Forelimb muscle (tissue), 1 donor: Measurements from ENCODE around the gene NFIB. TPM values are rescaled to one million over a fixed set of nuclear protein-coding genes. Genes with fewer than 3 reads are reported as not detected.

ENCODE experiments used
- DNase-seq: peaks from one replicate; pipeline ENCODE4 v3.0.0-alpha.2; 2013; ENCODE audit warnings: low read depth
- polyA plus RNA-seq: library from polyadenylated mRNA; unstranded; fragments of 120-200 nt; gene quantifications from one replicate; pipeline ENCODE4 v1.2.1, GENCODE V29; 2013; ENCODE audit not compliant: insufficient read length

The NFIB gene
- polyA plus RNA-seq, 1 donor, result 82.4 TPM

GRCh38 chr9:14107495-14107894 is 206.4 kb downstream of the NFIB start:
- no peak for DNase-seq

DNA sequence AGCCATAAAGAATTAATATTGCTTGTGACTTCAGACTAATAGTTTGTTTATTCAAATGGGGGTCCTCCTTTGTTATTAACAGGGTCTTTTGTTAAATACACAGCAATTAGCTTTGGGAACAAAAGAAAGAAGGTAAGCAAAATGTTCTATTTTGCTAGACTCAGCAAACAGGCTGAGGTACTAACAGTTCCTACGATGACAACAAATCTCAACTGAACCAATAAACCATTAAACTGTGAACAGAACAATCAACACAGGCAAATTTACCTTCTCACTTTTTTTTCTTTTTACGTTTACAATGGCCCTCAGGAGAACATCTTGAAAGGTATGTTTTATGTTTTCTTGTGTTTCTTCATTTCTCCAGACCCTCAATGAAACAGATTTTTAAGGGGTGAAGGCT is 207.2 kb downstream of the NFIB start:
- no peak for DNase-seq

DNA sequence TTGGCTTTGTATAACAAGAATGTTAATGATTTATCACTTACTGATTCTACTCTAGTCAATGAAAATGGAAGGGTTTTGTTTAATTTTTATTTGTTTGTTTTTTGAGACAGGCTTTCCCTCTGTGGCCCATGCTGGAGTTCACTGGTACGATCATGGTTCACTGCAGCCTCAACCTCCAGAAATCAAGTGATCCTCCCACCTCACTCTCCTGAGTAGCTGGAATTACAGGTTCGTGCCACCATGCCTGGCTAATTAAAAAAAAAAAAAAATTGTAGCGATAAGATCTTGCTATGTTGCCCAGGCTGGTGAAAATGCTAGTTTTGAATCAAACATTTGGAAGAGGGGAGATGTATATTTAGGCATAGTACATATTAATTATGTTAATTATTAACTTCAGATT is 209.4 kb downstream of the NFIB start:
- DNase-seq, result no peak

- no peak for DNase-seq
Observed at GRCh38 chr9:14103115-14103514, 210.8 kb downstream of the NFIB start.

- no peak for DNase-seq
Observed at GRCh38 chr9:14099737-14100136, 214.2 kb downstream of the NFIB start.

DNA sequence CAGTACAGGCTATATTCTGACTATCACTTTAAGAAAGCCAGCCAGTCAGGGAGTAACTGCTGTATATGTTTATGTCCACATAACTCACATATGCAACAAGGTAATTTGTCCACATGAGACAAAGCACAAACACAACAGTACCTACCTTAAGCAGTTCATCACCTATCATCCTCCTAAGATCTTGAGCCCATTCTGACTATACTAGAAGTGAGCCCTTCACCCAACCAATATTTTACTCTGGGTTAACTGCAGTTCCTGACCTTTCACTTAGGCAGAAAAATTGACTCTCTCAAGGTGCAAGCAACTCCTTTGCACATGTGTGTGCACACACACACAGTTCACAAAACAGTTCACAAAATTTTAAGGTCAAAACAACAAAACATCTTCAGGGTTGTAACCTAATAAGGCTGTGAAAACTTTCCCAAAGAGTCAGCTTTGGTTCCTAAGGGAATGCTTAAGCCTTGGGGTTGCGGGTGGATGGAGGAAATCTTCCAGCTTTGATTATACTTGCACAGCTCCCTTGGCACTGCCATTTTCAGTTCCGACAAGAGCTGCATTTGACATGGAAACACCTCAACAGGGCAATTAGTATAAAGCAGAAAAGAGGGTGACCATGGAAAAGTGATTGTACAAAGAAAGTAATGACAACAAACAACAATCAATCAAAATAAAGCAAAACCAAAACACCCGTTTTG is 215.3 kb downstream of the NFIB start:
- no peak for DNase-seq

- no peak for DNase-seq
Observed at GRCh38 chr9:14097666-14098415, 216.1 kb downstream of the NFIB start.

DNA sequence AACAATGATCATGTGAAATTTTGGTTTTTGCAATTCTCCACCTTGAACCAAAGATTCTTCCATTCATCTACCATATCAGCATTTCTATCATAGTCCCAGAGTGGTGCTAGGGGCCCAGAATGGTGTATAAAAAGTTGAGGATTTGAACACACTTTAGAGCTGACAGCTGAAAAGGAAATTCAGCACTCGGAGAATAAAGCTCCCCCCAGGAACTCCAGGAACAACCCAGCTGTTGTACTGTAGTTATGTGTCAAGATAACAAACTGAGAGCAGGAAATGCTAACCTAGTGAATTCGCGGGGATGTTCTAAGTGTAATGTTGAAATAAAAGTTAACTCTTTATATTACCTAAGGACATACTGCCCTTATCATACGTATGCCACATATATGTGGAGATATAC is 216.7 kb downstream of the NFIB start:
- DNase-seq, result peak; percentile 51

DNA sequence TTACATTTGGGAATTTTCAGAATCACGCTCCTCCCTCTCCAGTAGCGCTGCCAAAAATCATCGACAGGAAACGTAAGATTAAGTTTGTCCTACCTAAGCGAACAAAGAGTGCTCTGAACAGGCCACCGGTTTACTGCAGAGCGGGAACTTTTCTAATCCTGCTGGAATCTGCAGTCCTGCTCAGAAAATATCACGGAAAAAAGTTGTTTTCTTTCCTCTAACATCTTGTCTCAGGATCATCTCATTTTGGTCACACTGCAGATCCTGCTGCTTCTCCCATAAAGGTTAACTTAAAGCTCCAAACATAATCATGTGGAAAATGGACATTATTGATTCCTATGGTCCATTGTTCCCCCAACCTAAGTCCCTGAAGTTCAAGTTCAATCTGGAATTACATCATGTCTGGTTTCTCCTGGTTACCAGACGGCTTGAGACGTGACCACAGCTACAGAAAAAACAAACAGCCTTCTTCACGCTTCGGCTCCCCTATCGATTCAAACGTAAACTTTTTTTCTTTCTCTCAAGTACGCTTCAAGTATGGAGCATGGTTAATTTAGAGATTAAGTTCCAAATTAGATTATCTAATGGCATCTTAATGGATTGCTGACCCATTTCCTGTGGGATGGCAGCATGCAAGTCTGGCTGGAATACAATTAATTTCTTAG is 217.6 kb downstream of the NFIB start:
- DNase-seq, result peak; percentile 78

- DNase-seq, result no peak
Observed at GRCh38 chr9:14095277-14095676, 218.7 kb downstream of the NFIB start.

DNA sequence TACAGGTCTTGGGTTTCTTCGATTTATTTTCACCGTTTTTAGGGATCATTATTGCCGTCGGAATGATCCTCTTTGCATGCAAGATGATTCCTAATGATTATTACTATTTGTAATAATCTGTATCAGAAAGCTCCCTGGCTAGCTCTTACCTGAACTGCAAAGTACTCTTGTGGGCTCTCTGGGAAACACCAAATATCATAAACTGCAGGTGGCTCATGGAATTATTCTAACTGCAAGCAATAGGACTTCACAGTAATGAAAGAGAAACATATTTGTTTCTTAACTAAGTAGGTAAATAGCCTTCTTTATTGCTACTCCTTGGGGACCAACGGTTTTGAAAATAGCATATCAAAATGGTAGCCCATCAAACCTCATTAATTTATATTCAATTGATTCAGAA is 219.4 kb downstream of the NFIB start:
- no peak for DNase-seq

GRCh38 chr9:14092344-14092743 is 221.6 kb downstream of the NFIB start:
- DNase-seq, result no peak

- no peak for DNase-seq
Observed at GRCh38 chr9:14089051-14089803, 224.7 kb downstream of the NFIB start.

DNA sequence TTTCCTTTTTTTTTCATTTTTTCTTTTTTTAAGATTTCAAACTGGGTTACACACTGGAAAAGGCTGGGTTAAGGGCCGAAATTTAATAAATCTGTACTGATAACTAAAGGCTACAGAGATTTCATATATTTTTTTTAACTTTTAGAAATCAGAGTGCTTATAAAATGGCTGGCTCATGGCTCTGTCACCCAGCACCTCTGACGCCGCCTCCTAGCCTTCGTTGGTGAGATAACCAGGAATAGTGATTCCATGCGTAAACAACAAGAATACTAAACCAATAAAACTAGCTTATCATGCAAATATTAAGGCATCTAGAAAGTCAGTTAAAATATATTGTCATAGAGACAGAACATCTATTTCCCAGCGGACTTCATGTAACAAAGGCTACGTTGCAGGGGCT is 226.4 kb downstream of the NFIB start:
- no peak for DNase-seq

GRCh38 chr9:14086495-14086894 is 227.4 kb downstream of the NFIB start:
- DNase-seq, result no peak

- peak; percentile 59 for DNase-seq
Observed at GRCh38 chr9:14085810-14086209, 228.1 kb downstream of the NFIB start.

DNA sequence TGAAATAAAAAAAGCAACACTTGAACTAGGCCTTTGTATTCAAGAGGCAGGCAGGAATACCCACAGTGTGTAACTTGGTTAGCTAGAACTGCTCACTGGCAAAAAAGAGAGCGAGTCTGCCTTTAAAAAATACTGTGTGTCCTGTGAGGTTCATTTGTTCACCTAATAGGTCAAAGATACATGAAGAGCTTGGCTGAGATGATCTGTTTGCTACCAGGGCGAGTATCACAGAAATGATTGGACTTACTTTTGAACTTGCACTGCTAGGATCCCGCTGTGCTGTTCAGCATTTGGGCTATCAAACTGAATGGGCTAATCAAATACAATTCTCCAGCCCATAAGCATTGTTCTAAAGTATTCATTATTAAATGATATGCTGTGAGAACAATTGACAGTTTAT is 229.1 kb downstream of the NFIB start:
- DNase-seq, result no peak

DNA sequence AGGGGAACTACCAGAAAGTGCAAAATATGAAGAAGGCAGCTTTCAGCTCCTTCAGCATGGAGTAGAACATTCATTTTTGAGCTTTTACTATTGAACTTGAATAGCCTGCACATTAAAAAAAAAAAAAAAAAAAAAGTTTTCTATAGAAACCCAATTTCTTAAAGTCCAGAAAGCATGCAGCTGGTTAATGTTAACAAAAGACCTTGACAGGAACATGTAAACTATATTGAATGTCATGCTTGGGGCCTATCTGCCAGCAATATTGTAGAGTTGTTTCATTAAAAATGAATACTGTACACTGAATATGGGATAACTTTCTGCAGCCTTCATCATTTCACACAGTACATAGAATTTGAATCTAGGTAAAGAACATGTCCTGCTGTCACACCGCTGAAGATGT is 230.6 kb downstream of the NFIB start:
- DNase-seq, result no peak

- DNase-seq, result no peak
Observed at GRCh38 chr9:14082732-14083131, 231.2 kb downstream of the NFIB start.

- DNase-seq, result no peak
Observed at GRCh38 chr9:14081745-14082144, 232.2 kb downstream of the NFIB start.

- no peak for DNase-seq
Observed at GRCh38 chr9:14080959-14081542, 232.9 kb downstream of the NFIB start.

GRCh38 chr9:14079440-14079839 is 234.5 kb downstream of the NFIB start:
- DNase-seq, result no peak
